Activated naive CD8-positive, alpha-beta T cell treated with anti-CD3 and anti-CD28 coated beads, Interleukin-2, amount 10 ng/mL, durations not matched to agents 7 days and 5 days (primary cell): ENCODE data around the gene BCAS3. TPM values are rescaled to one million over a fixed set of nuclear protein-coding genes. Genes with fewer than 3 reads are reported as not detected.
A peak's percentile ranks its signal among the peaks of the same experiment; 100 is the strongest.
"Not testable (repeated sequence)": the region's sequence is repeated elsewhere in the genome, so short reads cannot be mapped to it uniquely, and the experiment has no call there.

Experiments used
- ATAC-seq: fragments of 150-1000 bp; cut with Tn5 transposase; one replicate; pipeline ENCODE4 v1.10.0; 2021; ENCODE audit warnings: low read depth, moderate library complexity
- POLR2A ChIA-PET: fragments of 350-600 bp; sonication (Branson Sonifier 250); formaldehyde crosslinking; loops from one replicate; lab custom pipeline; 2021; ENCODE audit warnings: antibody characterized with exemption; lab: Charles Lee
- DNase-seq: peaks from one replicate; pipeline ENCODE4 v3.0.0; 2021
- H3K27ac Mint-ChIP-seq: one replicate; pipeline ENCODE4 v1.8.0; 2022; ENCODE audit warnings: mild to moderate bottlenecking, mixed read lengths
- H3K27me3 Mint-ChIP-seq: one replicate; pipeline ENCODE4 v1.8.0; 2022; ENCODE audit warnings: mild to moderate bottlenecking, moderate library complexity, mixed read lengths
- H3K36me3 Mint-ChIP-seq: one replicate; pipeline ENCODE4 v1.8.0; 2021; ENCODE audit warnings: mild to moderate bottlenecking, mixed read lengths
- H3K4me1 Mint-ChIP-seq: one replicate; pipeline ENCODE4 v1.8.0; 2021; ENCODE audit warnings: mixed read lengths
- H3K4me3 Mint-ChIP-seq: one replicate; pipeline ENCODE4 v1.8.0; 2022; ENCODE audit warnings: mild to moderate bottlenecking, moderate library complexity, mixed read lengths
- H3K9me3 Mint-ChIP-seq: one replicate; pipeline ENCODE4 v1.8.0; 2021; ENCODE audit warnings: mixed read lengths
- total RNA-seq, 2 experiments: library from RNA; stranded (reverse); gene quantifications; one replicate each; pipeline ENCODE4 v1.2.3, GENCODE V29; 2021

Gene BCAS3
- total RNA-seq, 2 experiments from 2014 or later = 21.6 to 27.3 TPM

- ATAC-seq = no peak
Observed at GRCh38 chr17:60652454-60653247, 25.0 kb upstream of the BCAS3 start.

DNA sequence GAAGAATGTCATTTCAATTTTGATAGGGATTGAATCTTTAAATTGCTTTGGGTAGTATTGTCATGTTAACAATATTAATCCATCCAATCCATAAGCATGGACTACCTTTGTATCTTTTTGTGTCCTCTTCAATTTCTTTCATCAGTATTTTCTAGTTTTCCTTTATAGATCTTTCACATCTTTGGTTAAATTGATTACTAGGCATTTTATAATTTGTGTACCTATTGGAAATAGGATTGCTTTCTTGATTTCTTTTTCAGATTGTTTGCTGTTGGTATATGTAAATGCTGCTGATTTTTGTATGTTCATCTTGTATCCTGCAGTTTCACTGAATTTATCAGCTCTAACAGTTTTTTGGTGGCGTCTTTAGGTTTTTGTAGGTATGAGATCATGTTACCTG is 24.1 kb upstream of the BCAS3 start:
- peaks cover 18% of the 10 kb centered on the region for H3K36me3 Mint-ChIP-seq

More at GRCh38 chr17:60652454-60653247, 25.0 kb upstream of the BCAS3 start:
- DNase-seq = no peak
- Mint-ChIP-seq H3K4me1 (peaks cover 14% of the 10 kb centered on the region), H3K9me3 (no peaks in the 10 kb centered on the region), H3K27me3 (no peaks in the 10 kb centered on the region), H3K4me3 (no peak overlapping the region), H3K36me3 (peaks cover 23% of the 10 kb centered on the region), H3K27ac (no peak overlapping the region)
- POLR2A ChIA-PET = no interaction called here

GRCh38 chr17:60656499-60656898 is 21.2 kb upstream of the BCAS3 start:
- Mint-ChIP-seq H3K4me1 (peaks cover 14% of the 10 kb centered on the region), H3K27ac (no peak overlapping the region), H3K36me3 (peaks cover 9% of the 10 kb centered on the region), H3K9me3 (no peaks in the 10 kb centered on the region), H3K27me3 (no peaks in the 10 kb centered on the region), H3K4me3 (no peak overlapping the region)
- POLR2A ChIA-PET = interaction anchor here (0.6 kb wide), 1 partner anchor 1840 kb away, joined by 3 read pairs; no protein-coding TSS in a partner anchor
- DNase-seq = no peak
- ATAC-seq = no peak

More for the DNA sequence above, 24.1 kb upstream of the BCAS3 start:
- POLR2A ChIA-PET = no interaction called here
- H3K4me3 Mint-ChIP-seq = no peak overlapping the region
- no peaks in the 10 kb centered on the region for H3K27me3 Mint-ChIP-seq
- no peak for ATAC-seq
- H3K4me1 Mint-ChIP-seq = peaks cover 14% of the 10 kb centered on the region
- no peaks in the 10 kb centered on the region for H3K9me3 Mint-ChIP-seq
- H3K27ac Mint-ChIP-seq = no peak overlapping the region
- DNase-seq = no peak

DNA sequence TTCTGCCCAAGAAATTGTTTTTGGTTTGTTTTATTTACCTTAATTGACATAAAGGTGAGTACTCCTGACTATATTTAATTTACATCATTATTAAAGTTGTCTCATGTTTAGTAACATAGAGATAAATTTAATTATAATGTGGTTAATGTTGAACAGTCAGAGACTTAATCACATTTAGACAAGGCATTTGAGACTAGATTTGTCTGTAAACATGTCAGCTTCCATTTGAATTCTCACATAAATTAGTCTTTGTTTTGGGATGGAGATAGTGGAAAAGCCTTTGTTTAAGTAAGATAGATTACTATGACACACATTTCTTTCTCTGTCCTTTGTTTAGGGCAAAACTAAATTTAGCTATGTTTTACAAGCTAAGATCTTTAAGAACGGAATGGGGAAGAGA is 18.5 kb upstream of the BCAS3 start:
- ATAC-seq (no peak), DNase-seq (no peak)
- Mint-ChIP-seq H3K27ac (no peak overlapping the region), H3K4me1 (no peaks in the 10 kb centered on the region), H3K36me3 (peaks cover 7% of the 10 kb centered on the region), H3K27me3 (no peaks in the 10 kb centered on the region), H3K9me3 (no peaks in the 10 kb centered on the region), H3K4me3 (no peak overlapping the region)
- POLR2A ChIA-PET = no interaction called here

- Mint-ChIP-seq H3K4me3 (no peak overlapping the region), H3K4me1 (no peaks in the 10 kb centered on the region), H3K27me3 (no peaks in the 10 kb centered on the region), H3K27ac (no peak overlapping the region), H3K36me3 (peaks cover 8% of the 10 kb centered on the region), H3K9me3 (no peaks in the 10 kb centered on the region)
- DNase-seq = no peak
- no peak for ATAC-seq
- POLR2A ChIA-PET = interaction anchor here (0.8 kb wide), 1 partner anchor 197 kb away, joined by 5 read pairs; no protein-coding TSS in a partner anchor
Observed at GRCh38 chr17:60661489-60661888, 16.2 kb upstream of the BCAS3 start.

DNA sequence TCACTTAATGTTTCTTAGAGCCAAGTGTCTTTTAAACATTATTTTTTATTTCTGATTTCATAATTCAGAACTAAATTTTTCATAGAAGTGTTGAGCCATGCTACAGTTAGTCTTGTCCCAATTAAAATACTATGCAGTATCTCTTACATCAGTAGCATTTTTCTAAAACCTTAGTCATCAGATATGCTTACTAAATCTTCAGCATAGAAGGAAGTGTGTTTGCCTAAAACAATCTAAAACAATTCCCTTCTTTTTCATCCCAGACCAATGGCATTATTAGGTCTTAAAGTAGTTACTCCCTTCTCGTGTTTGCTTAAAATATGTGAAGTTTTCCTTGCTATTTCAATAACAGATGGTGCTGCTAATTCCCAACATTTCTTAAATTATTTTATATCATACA is 13.6 kb upstream of the BCAS3 start:
- DNase-seq (no peak), ATAC-seq (no peak)
- Mint-ChIP-seq H3K4me3 (no peak overlapping the region), H3K27ac (no peak overlapping the region), H3K9me3 (no peaks in the 10 kb centered on the region), H3K36me3 (peaks cover 5% of the 10 kb centered on the region), H3K4me1 (no peaks in the 10 kb centered on the region), H3K27me3 (no peaks in the 10 kb centered on the region)
- POLR2A ChIA-PET = no interaction called here

DNA sequence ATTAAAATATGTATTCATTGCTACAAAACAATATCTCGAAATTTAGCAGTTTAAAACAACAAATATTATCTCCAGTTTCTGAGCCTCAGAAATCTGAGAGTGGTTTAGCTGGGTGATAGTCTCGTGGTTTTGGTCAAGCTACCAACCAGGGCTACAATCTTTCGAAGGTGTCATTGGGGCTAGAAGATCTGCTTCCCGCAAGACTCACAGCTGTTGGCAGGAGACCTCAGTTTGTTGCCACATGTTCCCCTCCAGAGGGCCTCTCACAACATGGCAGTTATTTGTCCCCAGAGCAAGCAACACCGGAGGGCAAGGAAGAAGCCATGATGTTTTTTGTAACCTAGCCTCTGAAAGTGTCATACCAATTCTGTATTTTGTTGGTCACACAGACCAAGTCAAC is 12.0 kb upstream of the BCAS3 start:
- Mint-ChIP-seq H3K4me3 (no peak overlapping the region), H3K9me3 (no peaks in the 10 kb centered on the region), H3K36me3 (peaks cover 1% of the 10 kb centered on the region), H3K27me3 (no peaks in the 10 kb centered on the region), H3K27ac (no peak overlapping the region), H3K4me1 (no peaks in the 10 kb centered on the region)
- POLR2A ChIA-PET = no interaction called here
- DNase-seq (no peak), ATAC-seq (no peak)

DNA sequence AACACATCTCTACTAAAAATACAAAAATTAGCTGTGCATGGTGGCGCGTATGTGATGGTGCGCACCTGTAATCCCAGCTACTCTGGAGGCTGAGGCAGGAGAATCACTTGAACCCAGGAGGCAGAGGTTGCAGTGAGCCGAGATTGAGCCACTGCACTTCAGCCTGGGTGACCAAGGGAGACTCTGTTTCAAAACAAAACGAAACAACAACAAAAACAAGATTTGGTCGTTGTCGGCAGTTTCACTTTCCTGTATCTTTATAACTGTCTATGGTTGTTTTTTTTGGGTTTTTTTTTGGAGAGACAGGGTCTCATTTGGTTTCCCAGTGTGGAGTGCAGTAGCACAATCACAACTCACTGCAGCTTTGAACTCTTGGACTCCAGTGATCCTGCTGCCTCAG is 8.9 kb upstream of the BCAS3 start:
- H3K27me3 Mint-ChIP-seq, H3K27ac Mint-ChIP-seq, ATAC-seq, H3K4me1 Mint-ChIP-seq, H3K36me3 Mint-ChIP-seq, POLR2A ChIA-PET, H3K4me3 Mint-ChIP-seq, DNase-seq, H3K9me3 Mint-ChIP-seq: not testable (repeated sequence)

- Mint-ChIP-seq H3K36me3 (no peaks in the 10 kb centered on the region), H3K4me3 (no peak overlapping the region), H3K4me1 (no peaks in the 10 kb centered on the region), H3K27ac (no peak overlapping the region), H3K9me3 (no peaks in the 10 kb centered on the region), H3K27me3 (no peaks in the 10 kb centered on the region)
- DNase-seq (no peak), ATAC-seq (no peak)
- POLR2A ChIA-PET = no interaction called here
Observed at GRCh38 chr17:60671482-60671881, 6.2 kb upstream of the BCAS3 start.

DNA sequence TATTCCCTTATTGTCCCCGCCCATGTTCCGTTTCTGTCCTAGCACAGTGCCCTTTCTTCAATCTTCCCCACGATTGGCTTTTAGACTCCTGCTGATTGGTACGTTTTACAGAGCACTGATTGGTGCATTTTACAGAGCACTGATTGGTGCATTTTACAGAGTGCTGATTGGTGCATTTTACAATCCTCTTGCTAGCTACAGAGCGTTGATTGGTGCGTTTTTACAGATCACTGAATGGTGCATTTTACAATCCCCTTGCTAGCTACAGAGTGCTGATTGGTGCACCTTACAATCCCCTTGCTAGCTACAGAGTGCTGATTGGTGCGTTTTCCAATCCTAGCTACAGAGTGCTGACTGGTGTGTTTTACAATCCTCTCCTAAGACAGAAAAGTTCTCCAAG is 3.0 kb upstream of the BCAS3 start:
- ATAC-seq, H3K27me3 Mint-ChIP-seq, H3K9me3 Mint-ChIP-seq, H3K4me3 Mint-ChIP-seq, POLR2A ChIA-PET, H3K36me3 Mint-ChIP-seq, DNase-seq: not testable (repeated sequence)
- H3K4me1 Mint-ChIP-seq = peaks cover 14% of the 10 kb centered on the region
- H3K27ac Mint-ChIP-seq = peak overlapping the region; percentile 61

DNA sequence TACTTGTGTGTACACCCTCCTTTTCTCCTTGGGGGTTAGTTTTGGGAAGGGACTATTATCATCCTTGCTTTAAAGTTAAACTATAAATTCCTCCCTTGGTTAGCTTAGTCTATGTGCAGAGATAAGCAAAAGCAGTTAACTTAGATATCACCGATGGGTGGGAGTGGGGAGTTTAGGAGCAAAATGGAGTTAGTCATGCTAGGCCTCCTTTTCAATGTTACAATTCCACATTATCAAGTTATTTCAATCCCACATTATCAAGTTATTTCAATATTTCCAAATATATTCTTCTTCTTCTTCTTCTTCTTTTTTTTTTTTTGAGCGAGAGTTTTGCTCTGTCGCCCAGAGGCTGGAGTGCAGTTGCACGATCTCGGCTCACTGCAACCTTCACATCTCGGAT is 1.7 kb upstream of the BCAS3 start:
- Mint-ChIP-seq H3K36me3 (no peaks in the 10 kb centered on the region), H3K9me3 (no peaks in the 10 kb centered on the region), H3K27me3 (no peaks in the 10 kb centered on the region), H3K4me1 (peaks cover 14% of the 10 kb centered on the region), H3K4me3 (peak overlapping the region; percentile 3), H3K27ac (no peak overlapping the region)
- no peak for DNase-seq
- no peak for ATAC-seq
- POLR2A ChIA-PET = no interaction called here

DNA sequence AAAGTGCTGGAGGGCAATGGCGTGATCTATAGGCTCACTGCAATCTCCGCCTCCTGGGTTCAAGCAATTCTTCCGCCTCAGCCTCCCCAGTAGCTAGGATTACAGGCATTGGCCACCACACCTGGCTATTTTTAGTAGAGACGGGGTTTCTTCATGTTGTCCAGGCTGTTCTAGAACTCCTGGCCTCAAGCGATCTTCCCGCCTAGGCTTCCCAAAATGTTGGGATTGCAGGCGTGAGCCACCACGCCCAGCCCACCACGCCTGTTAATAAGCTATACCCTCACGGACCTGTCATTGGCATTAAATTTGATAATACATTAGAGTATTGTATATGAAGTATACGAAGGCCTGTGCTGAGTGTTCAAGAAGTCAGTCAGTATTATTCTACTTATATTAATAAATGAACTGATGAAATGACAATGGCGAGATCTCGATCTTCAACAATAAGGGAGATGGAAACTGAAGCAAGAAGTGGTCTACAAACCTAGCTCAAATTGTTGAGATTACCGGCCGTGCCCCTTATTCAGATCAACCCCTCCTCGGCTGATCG is 818 bp upstream of the BCAS3 start:
- peaks cover 14% of the 10 kb centered on the region for H3K4me1 Mint-ChIP-seq
- DNase-seq (no peak), ATAC-seq (no peak)
- no peaks in the 10 kb centered on the region for H3K9me3 Mint-ChIP-seq
- peak overlapping the region; percentile 86 for H3K27ac Mint-ChIP-seq
- no peaks in the 10 kb centered on the region for H3K36me3 Mint-ChIP-seq
- no peaks in the 10 kb centered on the region for H3K27me3 Mint-ChIP-seq
- POLR2A ChIA-PET = interaction anchor here (0.6 to 1.6 kb wide), 6 partner anchors 12 to 1551 kb away, joined by 3 to 21 read pairs (median 3); partner anchors contain the start of genes CLTC, PPM1D and USP32
- H3K4me3 Mint-ChIP-seq = peak overlapping the region; percentile 89

DNA sequence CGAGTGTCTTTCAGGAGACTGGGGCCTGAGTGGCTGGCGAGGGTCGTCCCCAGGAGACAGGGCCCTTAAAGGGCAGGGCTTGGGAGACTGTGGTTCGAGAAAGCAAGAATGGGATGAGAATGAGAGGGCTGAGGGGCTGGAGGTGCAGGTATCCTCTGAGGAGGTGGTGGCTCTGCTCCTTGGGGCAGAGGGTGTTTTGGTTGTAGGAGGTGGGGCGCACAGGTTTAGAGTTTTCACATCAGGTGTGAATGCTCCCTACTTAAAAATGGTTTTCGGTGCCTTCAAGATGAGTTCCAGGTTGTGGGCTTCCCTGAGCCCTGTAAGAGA is 430 bp downstream of the BCAS3 start:
- H3K27me3 Mint-ChIP-seq = no peaks in the 10 kb centered on the region
- DNase-seq (no peak), ATAC-seq (no peak)
- POLR2A ChIA-PET = interaction anchor here (0.9 to 1.6 kb wide), 3 partner anchors 11 to 286 kb away, joined by 3 to 21 read pairs (median 4); partner anchors contain the start of genes PPM1D and USP32
- H3K4me3 Mint-ChIP-seq = peak overlapping the region; percentile 89
- H3K27ac Mint-ChIP-seq = peak overlapping the region; percentile 86
- no peaks in the 10 kb centered on the region for H3K36me3 Mint-ChIP-seq
- H3K4me1 Mint-ChIP-seq = peaks cover 14% of the 10 kb centered on the region
- H3K9me3 Mint-ChIP-seq = no peaks in the 10 kb centered on the region

DNA sequence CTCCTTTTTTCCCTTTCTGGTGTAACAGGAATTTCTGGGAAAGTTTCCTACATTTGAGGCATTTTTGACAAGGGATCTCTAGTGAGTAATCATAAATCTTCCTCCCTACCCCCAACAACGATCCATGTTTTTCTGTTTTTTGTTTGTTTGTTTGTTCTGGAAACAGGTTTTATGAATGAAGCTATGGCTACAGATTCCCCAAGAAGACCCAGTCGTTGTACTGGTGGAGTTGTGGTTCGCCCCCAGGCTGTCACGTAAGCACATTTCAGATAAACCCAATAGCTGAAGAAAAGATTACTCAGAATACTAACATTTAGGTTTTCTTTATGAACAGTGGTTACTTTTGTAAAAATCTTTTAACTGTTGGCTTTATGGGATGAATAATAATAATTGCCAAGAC is 1.6 kb downstream of the BCAS3 start:
- Mint-ChIP-seq H3K4me3 (no peak overlapping the region), H3K4me1 (peaks cover 14% of the 10 kb centered on the region), H3K27ac (no peak overlapping the region), H3K27me3 (no peaks in the 10 kb centered on the region), H3K36me3 (no peaks in the 10 kb centered on the region), H3K9me3 (no peaks in the 10 kb centered on the region)
- POLR2A ChIA-PET = no interaction called here
- ATAC-seq (no peak), DNase-seq (no peak)
